Liver (tissue), 9 donors: ENCODE data around the gene NRROS. TPM values are rescaled to one million over a fixed set of nuclear protein-coding genes. Genes with fewer than 3 reads are reported as not detected.
"Not testable (repeated sequence)": the region's sequence is repeated elsewhere in the genome, so short reads cannot be mapped to it uniquely, and the experiment has no call there.

Experiments used
- DNase-seq: peaks from one replicate; pipeline ENCODE4 v3.0.0-alpha.2; 2017; ENCODE audit warnings: low spot score
- H3K27ac ChIP-seq, 2 donors: one replicate each; pipeline ENCODE4 v1.7.0; 2013; ENCODE audit warnings: inconsistent platforms in 2 of 2, low read length in 2 of 2, control low read depth in 1 of 2, low read depth in 1 of 2, mild to moderate bottlenecking in 1 of 2
- H3K27me3 ChIP-seq, 4 donors: one replicate each; pipeline versions ENCODE4 v1.6.1 to v1.7.0; 2013; ENCODE audit warnings: low read length in 3 of 4, inconsistent platforms in 1 of 4, mild to moderate bottlenecking in 1 of 4, moderate library complexity in 1 of 4; ENCODE audit not compliant: control insufficient read depth in 4 of 4, insufficient read depth in 4 of 4
- H3K36me3 ChIP-seq, 4 donors: one replicate each; pipeline versions ENCODE4 v1.6.1 to v1.7.0; 2013; ENCODE audit warnings: low read length in 3 of 4, mild to moderate bottlenecking in 3 of 4, low read depth in 1 of 4, moderate library complexity in 1 of 4; ENCODE audit not compliant: control insufficient read depth in 4 of 4, insufficient read depth in 3 of 4
- H3K4me1 ChIP-seq, 4 donors: one replicate each; pipeline versions ENCODE4 v1.6.1 to v1.7.0; 2013; ENCODE audit warnings: low read length in 3 of 4, mild to moderate bottlenecking in 3 of 4, moderate library complexity in 1 of 4; ENCODE audit not compliant: control insufficient read depth in 4 of 4, insufficient read depth in 4 of 4
- H3K4me3 ChIP-seq, 3 donors: one replicate each; pipeline versions ENCODE4 v1.6.1 to v1.7.0; 2013; ENCODE audit warnings: low read length in 3 of 3, control low read depth in 1 of 3, low read depth in 1 of 3, mild to moderate bottlenecking in 1 of 3
- H3K9ac ChIP-seq, 2 donors: one replicate each; pipeline ENCODE4 v1.7.0; 2013; ENCODE audit warnings: low read length in 2 of 2, mild to moderate bottlenecking in 2 of 2, moderate library complexity in 2 of 2, control low read depth in 1 of 2, low read depth in 1 of 2
- H3K9me3 ChIP-seq, 4 donors: one replicate each; pipeline versions ENCODE4 v1.6.1 to v1.7.0; 2013; ENCODE audit warnings: low read length in 3 of 4; ENCODE audit not compliant: control insufficient read depth in 4 of 4
- ATF3 ChIP-seq: IDR thresholded peaks from 2 replicates; pipeline ENCODE4 v1.6.1; 2016; ENCODE audit warnings: antibody characterized with exemption
- CTCF ChIP-seq: fragments of 150-350 bp; IDR thresholded peaks from 2 replicates; pipeline ENCODE4 v1.5.1; 2017; ENCODE audit warnings: improper control_type of control experiment, low read depth, low read length; ENCODE audit not compliant: missing input control
- FOXA1 ChIP-seq: IDR thresholded peaks from 2 replicates; pipeline ENCODE4 v1.6.1; 2016; ENCODE audit warnings: antibody characterized with exemption
- GABPA ChIP-seq, 2 donors: IDR thresholded peaks in 1 of 2; conservative IDR thresholded peaks in 1 of 2; 2 replicates each; pipeline ENCODE4 v1.6.1; 2016; ENCODE audit warnings: antibody characterized with exemption in 2 of 2, mild to moderate bottlenecking in 1 of 2, moderate library complexity in 1 of 2
- HNF4A ChIP-seq, 2 donors: conservative IDR thresholded peaks; 2 replicates each; pipeline ENCODE4 v1.6.1; 2016; ENCODE audit warnings: antibody characterized with exemption in 2 of 2, mild to moderate bottlenecking in 2 of 2
- HNF4G ChIP-seq: IDR thresholded peaks from 2 replicates; pipeline ENCODE4 v1.6.1; 2016; ENCODE audit warnings: antibody characterized with exemption
- JUND ChIP-seq, 2 donors: IDR thresholded peaks; 2 replicates each; pipeline ENCODE4 v1.6.1; 2016; ENCODE audit warnings: antibody characterized with exemption in 2 of 2
- MAX ChIP-seq: IDR thresholded peaks from 2 replicates; pipeline ENCODE4 v1.6.1; 2016; ENCODE audit warnings: antibody characterized with exemption
- REST ChIP-seq: IDR thresholded peaks from 2 replicates; pipeline ENCODE4 v1.6.1; 2016; ENCODE audit warnings: antibody characterized with exemption, mild to moderate bottlenecking
- RXRA ChIP-seq, 2 donors: IDR thresholded peaks; 2 replicates each; pipeline ENCODE4 v1.6.1; 2017 to 2018; ENCODE audit warnings: antibody characterized with exemption in 2 of 2, mild to moderate bottlenecking in 1 of 2
- SP1 ChIP-seq: IDR thresholded peaks from 2 replicates; pipeline ENCODE4 v1.6.1; 2018; ENCODE audit warnings: antibody characterized with exemption, mild to moderate bottlenecking
- TAF1 ChIP-seq: conservative IDR thresholded peaks from 2 replicates; pipeline ENCODE4 v1.6.1; 2016; ENCODE audit warnings: antibody characterized with exemption, mild to moderate bottlenecking
- YY1 ChIP-seq: IDR thresholded peaks from 2 replicates; pipeline ENCODE4 v1.6.1; 2016; ENCODE audit warnings: antibody characterized with exemption, mild to moderate bottlenecking
- ZBTB33 ChIP-seq: IDR thresholded peaks from 2 replicates; pipeline ENCODE4 v1.6.1; 2016; ENCODE audit warnings: antibody characterized with exemption
- WGBS: extraction: QIAGEN DNeasy Blood & Tissue Kit; methylation state at CpG from one replicate; pipeline ENCODE4 v1.1.7; 2013; 5-methylcytosine and 5-hydroxymethylcytosine counted together
- polyA plus RNA-seq, 2 donors: library from polyadenylated mRNA; stranded (reverse) in 1 of 2; unstranded in 1 of 2; fragments of 200-250 nt in 1 of 2; fragments of >200 nt in 1 of 2; fragmentation: Nextera tagmentation in 1 of 2; extraction: Ambion mirVana in 1 of 2; gene quantifications; one replicate each; pipeline versions ENCODE4 v1.2.1 to v1.2.3, GENCODE V29; 2013 to 2015
- total RNA-seq, 2 donors: library from RNA; depleted of rRNA; stranded (reverse); fragments of >200 nt; gene quantifications; one replicate each; pipeline ENCODE4 v1.2.3, GENCODE V29; 2014
- donor health status: healthy.
- donor health status: healthy.
- donor health status: healthy.
- donor health status: healthy.
- donor health status: healthy.

Gene NRROS
- total and polyA plus RNA-seq, 4 donors: 0.82 to 9.2 (median 3.0) TPM

- TF ChIP-seq CTCF: no peak
- no peak for TF ChIP-seq JUND (IDR thresholded peaks at IDR 0.05)
- TF ChIP-seq SP1: no peak
- TF ChIP-seq GABPA (IDR thresholded peaks at IDR 0.05 in 1 of 2, conservative IDR thresholded peaks at IDR 0.05 in 1 of 2): no peak
These were observed 2.8 kb upstream of the NRROS start (continued) for GRCh38 chr3:196636369-196637349.

GRCh38 chr3:196637941-196638340 is 1.6 kb upstream of the NRROS start:
- not testable (repeated sequence) for H3K27ac ChIP-seq, H3K4me1 ChIP-seq, H3K9me3 ChIP-seq, H3K9ac ChIP-seq, H3K36me3 ChIP-seq, H3K4me3 ChIP-seq, DNase-seq, H3K27me3 ChIP-seq
- 85% methylated on average over 4 of the region's 4 CpGs for WGBS

GRCh38 chr3:196638861-196639482 is 522 bp upstream of the NRROS start:
- no peak for DNase-seq
- peak overlapping the region; percentile 2 to 68 for H3K27ac ChIP-seq
- peaks cover 0 to 5% (median 0%) of the 10 kb centered on the region in 4 donors for H3K27me3 ChIP-seq
- no peaks in the 10 kb centered on the region for H3K9me3 ChIP-seq
- peak overlapping the region in 1 of 3 donors; percentile 57 for H3K4me3 ChIP-seq
- peak overlapping the region in 1 of 2 donors; percentile 40 for H3K9ac ChIP-seq
- H3K36me3 ChIP-seq: no peaks in the 10 kb centered on the region
- H3K4me1 ChIP-seq: peaks cover 0 to 5% (median 2%) of the 10 kb centered on the region in 4 donors
- 44% methylated on average over 19 of the region's 19 CpGs for WGBS
- TF ChIP-seq FOXA1 (no peak), HNF4A (conservative IDR thresholded peaks at IDR 0.05) (no peak), ZBTB33 (no peak), RXRA (IDR thresholded peaks at IDR 0.05) (no peak), REST (no peak), TAF1 (no peak), GABPA (IDR thresholded peaks at IDR 0.05 in 1 of 2, conservative IDR thresholded peaks at IDR 0.05 in 1 of 2) (no peak), ATF3 (no peak), HNF4G (no peak), CTCF (no peak), YY1 (no peak), MAX (no peak), SP1 (no peak)
